Measurements from ENCODE around the gene CCM2L.
A peak's percentile ranks its signal among the peaks of the same experiment; 100 is the strongest.

Gene CCM2L

GRCh38 chr20:31979713-31980426, 30.4 kb upstream of the CCM2L start:
- TF ChIP-seq CTCF (IDR thresholded peaks at IDR 0.05; ENCODE audit: insufficient read depth, low read depth, low read length, missing control alignments) = no peak
- no peak for DNase-seq (ENCODE audit: low read depth)
- no peak overlapping the region for H3K4me3 ChIP-seq (ENCODE audit: low read length)

GRCh38 chr20:31981784-31982183, 28.5 kb upstream of the CCM2L start:
- TF ChIP-seq CTCF (IDR thresholded peaks at IDR 0.05; ENCODE audit: insufficient read depth, low read depth, low read length, missing control alignments) = no peak
- no peak overlapping the region for H3K4me3 ChIP-seq (ENCODE audit: low read length)
- no peak for DNase-seq (ENCODE audit: low read depth)

- DNase-seq (ENCODE audit: low read depth) = no peak
- no peak for TF ChIP-seq CTCF (IDR thresholded peaks at IDR 0.05; ENCODE audit: insufficient read depth, low read depth, low read length, missing control alignments)
These were observed 25.2 kb upstream of the CCM2L start for GRCh38 chr20:31984981-31985471.

GRCh38 chr20:31987744-31988143, 22.5 kb upstream of the CCM2L start:
- DNase-seq (ENCODE audit: low read depth) = peak; percentile 65
- no peak overlapping the region for H3K4me3 ChIP-seq (ENCODE audit: low read length)
- TF ChIP-seq CTCF (IDR thresholded peaks at IDR 0.05; ENCODE audit: insufficient read depth, low read depth, low read length, missing control alignments) = no peak

More at GRCh38 chr20:31984981-31985471, 25.2 kb upstream of the CCM2L start:
- H3K4me3 ChIP-seq (ENCODE audit: low read length) = no peak overlapping the region

- no peak for TF ChIP-seq CTCF (IDR thresholded peaks at IDR 0.05; ENCODE audit: insufficient read depth, low read depth, low read length, missing control alignments)
- DNase-seq (ENCODE audit: low read depth) = no peak
- no peak overlapping the region for H3K4me3 ChIP-seq (ENCODE audit: low read length)
These were observed 21.7 kb upstream of the CCM2L start for GRCh38 chr20:31988430-31989015.

- no peak overlapping the region for H3K4me3 ChIP-seq (ENCODE audit: low read length)
- DNase-seq (ENCODE audit: low read depth) = no peak
- TF ChIP-seq CTCF (IDR thresholded peaks at IDR 0.05; ENCODE audit: insufficient read depth, low read depth, low read length, missing control alignments) = no peak
These were observed 21.1 kb upstream of the CCM2L start for GRCh38 chr20:31989030-31989645.

Data from epithelial cell of esophagus (primary cell).